GM12874 (cell line): ENCODE data around the gene SMC3.

ENCODE experiments used
- CTCF ChIP-seq: IDR thresholded peaks from 2 replicates; pipeline ENCODE4 v1.5.1; 2011; ENCODE audit warnings: low read depth, mild to moderate bottlenecking, control low read depth, low read length, moderate library complexity; ENCODE audit not compliant: insufficient read depth

Gene SMC3

GRCh38 chr10:110600487-110601101 is 33.1 kb downstream of the SMC3 start:
- TF ChIP-seq CTCF: peak; percentile 52; the same call in 1 of the 2 replicates

- TF ChIP-seq CTCF: no peak
Observed at GRCh38 chr10:110601581-110601980, 34.1 kb downstream of the SMC3 start.

GRCh38 chr10:110608087-110608486 is 40.6 kb downstream of the SMC3 start:
- no peak for TF ChIP-seq CTCF

- no peak for TF ChIP-seq CTCF
Observed at GRCh38 chr10:110609605-110610004, 42.1 kb downstream of the SMC3 start.

- peak; percentile 75 for TF ChIP-seq CTCF
Observed at GRCh38 chr10:110610308-110610774, 42.8 kb downstream of the SMC3 start.

- no peak for TF ChIP-seq CTCF
Observed at GRCh38 chr10:110612087-110612486, 44.6 kb downstream of the SMC3 start.

- TF ChIP-seq CTCF: no peak
Observed at GRCh38 chr10:110612629-110613028, 45.1 kb downstream of the SMC3 start.
